HG02678 (cell line): ENCODE results near the gene DMD.
"Not testable (repeated sequence)": the region's sequence is repeated elsewhere in the genome, so short reads cannot be mapped to it uniquely, and the experiment has no call there.

Source experiments
- ATAC-seq: cut with Tn5 transposase; IDR thresholded peaks from one replicate; pipeline ENCODE4 v1.9.1; 2021; ENCODE audit warnings: mild to moderate bottlenecking, moderate library complexity; ENCODE audit not compliant: unreplicated experiment

Gene DMD

DNA sequence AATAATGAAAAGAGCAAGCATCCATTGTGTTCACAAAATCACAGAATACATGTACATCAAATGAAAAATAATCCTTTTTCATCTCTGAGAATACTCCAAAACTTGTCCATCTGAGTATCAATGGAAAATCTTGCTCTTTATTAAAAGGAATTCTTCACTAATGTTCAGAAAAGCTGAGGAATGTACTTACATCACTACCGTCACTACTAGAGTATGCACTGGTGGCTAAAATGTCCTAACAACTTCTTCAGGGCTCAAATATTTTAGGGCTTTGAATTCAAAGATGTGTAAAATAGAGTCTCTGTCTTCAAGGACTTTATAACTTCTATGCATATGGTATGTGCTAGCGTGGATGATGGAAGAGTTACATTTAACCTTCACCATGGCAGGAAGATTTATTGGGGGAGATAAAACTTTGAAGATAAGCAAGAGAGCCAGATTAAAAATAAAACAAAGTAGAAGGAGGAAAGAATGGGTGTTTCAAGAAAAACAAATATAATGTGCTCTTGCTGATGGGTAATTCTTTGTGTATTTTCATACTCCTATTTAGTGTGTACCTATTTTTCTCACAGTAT lies 55.1 kb downstream of the DMD start:
- ATAC-seq = no peak

DNA sequence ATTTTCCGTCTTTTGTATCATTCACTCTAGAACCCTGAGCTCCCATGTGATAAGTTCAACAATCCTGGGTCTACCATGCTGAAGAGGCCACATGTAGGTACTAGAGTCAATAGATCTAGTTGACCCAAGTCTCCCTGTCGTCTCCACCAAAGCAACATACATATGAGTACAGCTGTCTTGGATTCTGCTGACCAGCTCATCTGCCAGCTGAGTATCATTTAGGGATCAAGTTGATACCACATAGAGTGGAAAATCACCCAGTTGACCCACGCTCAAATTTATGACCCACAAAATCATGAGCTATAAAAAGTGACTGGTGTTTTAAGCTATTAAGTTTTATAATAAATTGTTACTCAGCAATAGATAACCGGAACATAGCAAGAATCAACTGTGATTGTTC lies 61.8 kb downstream of the DMD start:
- no peak for ATAC-seq

DNA sequence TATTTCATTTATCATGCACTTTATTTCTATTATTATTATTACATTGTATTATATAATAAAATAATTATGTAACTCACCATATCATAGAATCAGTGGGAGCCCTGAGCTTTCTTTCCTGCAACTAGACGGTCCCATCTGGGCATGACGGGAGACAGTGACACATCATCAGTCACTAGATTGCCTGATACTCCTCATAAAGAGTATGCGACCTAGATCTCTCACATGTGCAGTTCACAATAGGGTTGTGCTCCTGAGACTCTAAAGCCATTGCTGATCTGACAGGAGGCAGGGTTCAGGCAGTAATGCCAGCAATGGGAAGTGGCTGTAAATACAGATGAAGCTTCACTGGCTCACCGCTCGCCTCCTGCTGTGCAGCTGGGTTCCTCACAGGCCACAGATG lies 62.3 kb downstream of the DMD start:
- ATAC-seq = no peak

DNA sequence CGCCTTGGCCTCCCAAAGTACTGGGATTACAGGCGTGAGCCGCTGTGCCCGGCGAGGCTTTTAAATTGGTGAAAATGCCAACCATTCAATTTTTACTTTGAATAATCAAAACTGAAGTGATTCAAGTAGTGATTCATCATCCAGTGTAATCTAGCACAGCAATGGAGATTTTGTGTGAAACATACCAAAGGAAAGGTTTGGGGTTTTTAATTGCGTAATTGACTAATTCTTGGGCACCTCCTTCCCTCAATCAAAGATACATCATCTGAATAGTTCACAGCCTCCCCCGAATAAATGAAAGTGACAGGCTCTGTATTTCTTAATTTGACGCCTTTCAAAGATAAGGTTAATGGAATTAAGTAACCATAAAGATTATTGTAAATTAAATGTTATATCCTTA lies 69.0 kb downstream of the DMD start:
- ATAC-seq = no peak

DNA sequence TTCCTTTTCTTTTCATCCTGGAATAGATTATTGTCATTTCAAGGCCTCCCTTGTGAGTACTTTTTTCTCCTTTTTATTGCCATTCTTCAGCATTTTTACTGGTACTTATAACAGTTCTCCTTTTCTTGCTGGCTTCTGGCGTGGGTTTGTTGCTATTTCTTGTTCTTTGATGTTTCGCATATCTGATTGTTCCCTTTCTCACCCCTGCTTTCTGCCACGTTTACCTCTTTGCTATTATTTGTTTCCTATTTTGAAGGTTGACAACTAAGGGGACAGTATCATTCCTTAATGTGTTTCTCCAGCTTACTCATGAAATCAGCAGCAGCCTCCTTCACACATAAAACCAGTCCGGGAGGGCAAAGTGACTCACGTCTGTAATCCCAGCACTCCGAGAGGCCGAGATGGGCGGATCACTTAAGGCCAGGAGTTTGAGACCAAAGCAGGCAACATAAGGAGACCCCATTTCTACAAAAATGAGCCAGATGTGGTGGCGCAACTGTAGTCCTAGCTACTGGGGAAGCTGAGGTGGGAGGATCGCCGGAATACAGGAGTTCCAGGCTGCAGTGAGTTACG lies 72.6 kb downstream of the DMD start:
- no peak for ATAC-seq

DNA sequence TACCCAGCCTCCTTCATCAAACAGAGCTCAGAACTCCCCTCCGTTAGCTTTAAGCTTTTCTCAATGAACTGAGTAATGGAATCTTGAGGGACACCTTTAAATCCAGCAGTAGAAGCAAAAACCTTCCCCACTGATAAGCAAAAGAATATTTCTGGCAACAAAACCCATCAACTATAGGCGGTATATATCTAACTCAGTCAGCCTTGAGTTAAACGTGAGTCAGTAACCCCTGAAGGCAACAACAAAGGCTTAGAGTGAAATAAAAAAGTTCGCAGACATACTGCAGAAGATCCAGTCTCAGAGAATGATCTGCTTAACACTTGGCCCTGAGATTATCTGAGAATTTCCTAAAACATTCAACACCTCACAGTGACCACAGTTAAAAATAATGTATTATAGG lies 77.2 kb downstream of the DMD start:
- ATAC-seq = no peak

DNA sequence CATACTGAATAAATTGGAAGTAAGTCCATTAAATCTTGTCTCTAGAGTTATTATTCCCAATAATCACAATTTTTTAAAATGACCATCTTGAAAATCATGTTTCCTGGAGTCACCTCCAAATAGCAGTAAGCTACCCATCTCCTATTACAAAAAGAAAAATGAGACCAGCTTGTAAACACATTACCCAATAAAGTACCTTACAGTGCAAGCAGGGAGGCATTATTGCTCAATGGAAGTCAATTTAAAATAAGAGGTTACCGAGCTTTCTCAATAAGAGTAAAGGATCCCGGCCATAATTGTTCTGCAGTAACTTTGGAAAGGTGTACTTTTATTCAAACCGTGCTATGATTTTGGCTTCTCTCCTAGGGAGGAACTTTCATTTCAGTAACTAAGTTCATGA lies 78.0 kb downstream of the DMD start:
- ATAC-seq = no peak

DNA sequence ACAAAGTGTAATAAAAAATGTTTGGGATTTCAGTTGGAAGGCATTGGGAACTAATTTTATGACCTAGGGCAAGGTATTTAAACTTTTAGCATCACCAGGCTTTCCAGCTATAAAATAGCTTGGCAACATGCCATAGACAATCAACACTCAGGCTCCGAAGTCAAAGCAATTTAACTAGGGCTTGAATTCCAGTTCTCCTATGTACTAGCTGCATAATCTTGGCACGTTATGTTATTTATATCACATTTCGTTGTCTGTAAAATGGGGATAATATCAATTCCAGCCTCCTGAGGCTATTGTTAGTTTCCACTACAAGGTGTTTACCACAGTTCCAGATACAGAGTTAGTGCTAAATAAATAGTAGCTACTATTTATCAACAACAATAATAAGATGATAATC lies 78.8 kb downstream of the DMD start:
- no peak for ATAC-seq

DNA sequence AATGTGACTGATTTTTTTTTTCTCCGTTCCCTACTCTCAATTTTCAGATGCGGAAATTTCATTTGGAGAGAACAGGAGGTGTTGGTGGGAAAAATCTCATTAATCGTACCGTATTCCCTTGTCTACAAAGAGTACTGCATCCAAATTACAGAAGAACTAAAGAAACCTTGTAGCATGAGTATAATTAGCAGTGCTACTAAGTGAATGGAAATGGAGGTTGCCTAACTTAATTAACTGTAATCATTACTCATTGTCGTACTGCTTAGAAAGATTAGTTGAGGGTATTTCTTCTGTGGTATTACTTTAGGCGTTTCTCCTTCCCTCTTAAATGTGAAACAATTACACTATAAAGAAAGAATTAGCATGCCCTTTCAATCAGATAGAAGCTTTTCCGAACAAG lies 81.7 kb downstream of the DMD start:
- ATAC-seq = no peak

DNA sequence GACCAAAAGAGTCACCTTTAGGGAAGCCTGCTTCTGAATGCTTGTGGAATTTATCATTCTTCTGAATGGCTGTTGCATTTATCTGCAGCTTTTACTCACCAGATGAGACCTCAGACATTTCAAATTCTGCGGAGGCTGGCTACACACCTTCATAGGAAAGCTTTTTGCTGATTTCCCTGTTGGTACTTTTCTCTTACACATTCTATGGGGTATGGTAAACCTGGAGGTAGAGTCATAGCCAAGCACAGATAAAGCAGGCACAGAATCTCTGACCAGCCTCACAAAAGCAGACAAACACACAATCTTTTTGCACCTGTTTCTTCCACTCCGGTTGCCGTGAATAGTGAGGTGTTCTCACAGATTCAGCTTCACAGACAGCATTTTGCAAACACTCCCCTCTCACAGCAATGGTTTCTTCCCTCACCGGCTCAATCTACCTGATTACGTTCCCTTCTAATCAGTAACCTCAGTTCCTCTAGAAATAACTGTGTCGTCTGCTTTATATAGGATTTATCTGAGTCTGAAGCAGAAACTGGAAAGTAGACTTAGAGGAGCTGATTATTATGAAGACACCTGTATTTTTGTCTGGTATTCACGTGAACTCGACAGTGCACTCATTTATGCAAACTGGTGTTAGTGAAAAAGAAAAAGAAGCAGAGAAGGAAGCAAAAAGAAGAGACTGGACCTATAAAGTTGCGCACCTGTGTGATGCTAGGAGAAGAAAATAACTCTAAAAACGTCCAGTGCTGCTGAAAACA lies 83.1 kb downstream of the DMD start:
- ATAC-seq = no peak

DNA sequence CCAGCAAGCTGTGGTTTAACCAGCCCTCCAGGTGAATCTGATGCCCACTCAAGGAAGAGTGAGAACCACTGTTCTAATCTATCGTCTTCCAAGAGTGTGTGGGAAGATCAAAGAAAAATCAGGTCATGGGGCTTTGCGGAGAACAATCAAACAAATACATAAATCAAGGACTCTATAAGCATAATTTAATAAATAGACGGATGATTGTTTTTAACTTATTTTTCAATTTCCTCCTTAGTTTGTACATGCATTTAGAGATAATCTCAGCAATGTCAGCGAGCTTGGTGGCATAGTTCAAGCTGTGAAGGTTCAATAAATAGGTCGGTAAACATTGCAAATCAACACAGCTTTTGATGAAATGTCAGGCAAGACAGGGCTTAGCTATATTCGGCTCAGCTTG lies 84.9 kb downstream of the DMD start:
- no peak for ATAC-seq

DNA sequence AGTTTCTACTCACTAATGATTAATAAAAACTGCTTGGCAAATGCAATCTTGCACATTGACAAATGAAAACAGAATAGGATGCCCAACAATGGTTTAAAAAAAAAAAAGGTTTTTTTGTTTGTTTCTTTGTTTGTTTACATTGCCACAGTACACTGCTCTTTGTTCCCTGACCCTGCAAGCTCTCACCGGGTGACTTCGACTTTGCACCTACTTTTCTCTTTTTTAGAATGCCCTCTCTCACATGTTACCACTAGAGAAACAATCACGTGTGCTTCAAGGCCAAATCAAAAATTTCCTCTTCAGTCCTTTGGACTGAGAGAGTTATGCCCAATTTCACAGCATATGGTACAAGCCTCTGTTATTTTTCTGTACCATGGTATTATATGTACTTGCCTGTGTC lies 101.5 kb downstream of the DMD start:
- no peak for ATAC-seq

DNA sequence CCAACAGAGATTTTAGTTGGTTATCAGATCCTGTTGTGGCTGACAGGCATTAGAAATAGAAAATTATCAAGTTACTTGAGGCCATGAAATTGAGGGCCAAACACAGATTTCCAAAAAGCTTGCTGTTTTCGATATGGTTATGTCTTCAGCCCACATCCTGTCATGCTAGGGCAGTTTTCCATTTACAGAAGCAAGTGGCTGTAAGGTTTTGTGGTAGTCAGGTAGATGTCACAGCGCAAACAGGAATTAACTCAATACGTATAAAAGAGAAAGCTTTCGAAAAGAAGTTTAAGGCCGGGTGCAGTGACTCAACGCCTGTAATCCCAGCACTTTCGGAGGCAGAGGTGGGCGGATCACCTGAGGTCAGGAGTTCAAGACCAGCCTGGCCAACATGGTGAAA lies 104.6 kb downstream of the DMD start:
- no peak for ATAC-seq

DNA sequence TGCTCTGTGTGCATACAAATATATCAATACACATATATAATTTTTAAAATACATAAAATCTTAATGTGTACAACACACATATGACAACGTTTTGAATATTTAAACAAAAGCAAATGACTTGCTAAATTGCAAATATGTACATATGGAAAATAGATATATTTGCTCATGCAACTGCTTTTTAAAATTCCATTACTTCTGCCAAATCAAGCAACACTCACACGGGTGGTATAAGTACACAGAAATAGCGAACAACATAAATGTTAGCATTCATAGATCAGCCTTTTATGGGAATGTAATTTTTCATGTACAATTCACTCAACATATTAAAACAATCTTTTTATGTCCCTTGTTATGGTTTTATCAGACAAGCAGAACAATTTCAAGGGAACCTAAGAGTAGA lies 116.3 kb downstream of the DMD start:
- ATAC-seq = no peak

DNA sequence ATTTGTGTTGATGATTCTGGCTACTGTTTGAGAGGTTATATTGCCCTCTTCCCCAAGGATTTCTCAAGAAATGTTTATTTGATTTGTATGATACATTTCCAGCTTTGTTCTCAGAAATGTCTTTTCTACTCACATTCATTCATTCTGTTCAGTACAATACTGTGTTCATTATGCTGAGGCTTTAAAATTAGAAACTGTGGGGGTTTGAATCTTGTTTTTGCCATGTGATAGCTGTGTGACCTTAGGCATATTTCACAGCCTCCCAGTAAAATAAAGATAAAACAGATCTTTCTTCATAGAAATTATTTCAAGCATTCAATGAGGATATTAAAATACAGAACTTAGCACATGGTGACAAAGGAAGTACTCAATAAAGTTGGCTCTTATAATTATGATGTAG lies 123.9 kb downstream of the DMD start:
- no peak for ATAC-seq

DNA sequence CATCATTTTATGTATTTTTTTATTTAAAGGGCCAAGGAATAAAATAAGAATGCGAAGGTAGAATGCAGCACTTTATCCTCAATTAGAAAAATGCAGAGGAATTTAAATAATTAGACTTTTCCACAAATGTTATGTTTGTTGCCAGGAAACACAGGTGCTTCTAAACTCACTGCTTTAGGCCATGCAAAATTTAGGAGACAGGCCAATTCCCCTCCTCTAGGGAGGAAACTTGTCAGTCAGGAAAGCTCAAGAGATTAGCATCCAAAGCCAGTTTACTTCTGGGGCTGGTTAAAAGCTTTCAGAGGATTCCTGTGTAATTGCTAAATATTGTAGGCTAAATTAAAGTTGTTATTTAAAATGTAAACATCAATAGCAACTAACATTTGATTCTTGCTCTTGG lies 124.5 kb downstream of the DMD start:
- ATAC-seq = no peak

DNA sequence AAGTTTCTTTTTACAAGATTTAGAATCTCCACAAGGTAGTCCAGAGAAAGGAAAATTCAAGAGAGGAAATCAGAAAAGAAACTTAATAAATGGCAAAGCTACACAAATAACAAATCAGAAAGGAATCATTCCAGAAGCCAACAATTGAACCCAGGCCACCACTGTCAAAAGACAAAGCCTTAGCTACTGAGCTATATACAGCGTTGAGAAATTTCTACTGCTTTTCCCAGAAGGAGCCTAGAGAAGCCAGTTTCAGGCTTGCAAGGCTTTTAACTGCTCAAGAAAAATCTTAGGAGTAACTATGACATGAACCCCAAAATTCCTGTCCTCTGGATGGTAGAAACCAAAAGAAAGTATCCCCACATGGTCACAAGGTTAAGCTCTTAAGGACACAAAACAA lies 129.0 kb downstream of the DMD start:
- ATAC-seq = no peak

DNA sequence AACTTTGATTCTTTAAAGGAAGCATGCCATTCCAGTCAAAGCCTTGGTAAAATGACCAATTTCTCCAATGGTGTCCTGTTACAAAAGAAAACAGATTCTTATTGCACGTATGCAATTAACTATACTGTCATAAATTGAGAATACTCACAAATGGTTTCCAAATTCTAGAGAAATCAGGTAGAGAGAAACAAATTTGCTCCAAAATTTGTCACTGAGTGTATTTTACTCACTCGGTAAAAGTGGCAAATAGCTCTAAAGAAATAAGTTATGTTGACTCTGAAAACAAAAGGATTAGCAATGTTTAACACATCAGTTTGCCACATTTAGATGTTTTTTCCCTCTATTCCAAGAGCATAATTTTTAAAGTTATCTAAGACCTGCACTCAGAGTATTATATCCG lies 133.1 kb downstream of the DMD start:
- no peak for ATAC-seq

DNA sequence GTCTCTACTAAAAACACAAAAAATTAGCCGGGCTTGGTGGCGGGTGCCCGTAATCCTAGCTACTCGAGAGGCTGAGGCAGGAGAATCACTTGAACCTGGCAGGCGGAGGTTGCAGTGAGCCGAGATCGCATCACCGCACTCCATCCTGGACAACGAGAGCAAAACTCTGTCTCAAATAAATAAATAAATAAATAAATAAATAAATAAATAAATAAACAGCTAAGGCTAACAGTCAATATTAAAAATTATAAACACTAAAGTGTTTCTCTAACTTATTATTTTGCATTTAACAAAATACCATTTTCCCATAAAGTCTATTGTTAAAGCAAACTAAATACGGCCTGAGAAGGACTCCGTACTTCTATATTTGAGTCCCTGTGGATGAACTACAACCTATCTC lies 137.7 kb downstream of the DMD start:
- ATAC-seq = not testable (repeated sequence)

DNA sequence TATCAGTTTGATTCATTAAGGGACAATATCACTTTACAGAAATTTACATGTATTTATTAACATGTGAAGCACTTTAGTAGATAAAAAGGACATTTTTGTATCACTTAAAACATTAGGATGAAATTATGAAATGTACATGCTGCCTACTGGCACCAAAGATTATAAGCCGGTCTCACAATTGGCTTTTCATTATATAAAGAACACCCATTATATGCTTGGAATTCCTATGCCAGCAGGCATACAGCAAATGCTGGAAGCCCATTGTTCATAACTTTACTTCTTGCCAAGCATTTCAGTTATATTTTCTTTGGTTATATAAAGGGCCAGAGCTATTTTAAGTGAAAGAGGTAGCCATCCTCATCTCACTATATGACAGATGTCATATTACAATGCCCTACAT lies 145.9 kb downstream of the DMD start:
- no peak for ATAC-seq

DNA sequence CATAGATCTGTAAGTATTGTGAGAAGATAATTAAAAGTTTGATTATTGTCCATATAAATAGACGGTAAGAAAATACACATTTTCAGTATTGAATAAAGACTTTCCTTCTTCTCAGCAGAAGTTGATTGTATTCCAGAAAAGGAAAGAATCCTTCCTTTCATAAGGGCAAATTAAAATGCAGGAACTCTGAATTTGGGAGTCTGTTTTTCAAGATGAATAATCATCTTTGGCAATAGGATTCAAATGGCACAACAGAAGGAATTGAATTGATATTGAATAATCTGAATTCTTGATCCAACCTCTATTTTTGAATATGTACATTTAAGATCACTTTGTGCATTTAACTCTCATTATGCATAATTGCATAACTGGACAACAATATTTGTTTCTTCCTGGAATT lies 149.3 kb downstream of the DMD start:
- no peak for ATAC-seq

DNA sequence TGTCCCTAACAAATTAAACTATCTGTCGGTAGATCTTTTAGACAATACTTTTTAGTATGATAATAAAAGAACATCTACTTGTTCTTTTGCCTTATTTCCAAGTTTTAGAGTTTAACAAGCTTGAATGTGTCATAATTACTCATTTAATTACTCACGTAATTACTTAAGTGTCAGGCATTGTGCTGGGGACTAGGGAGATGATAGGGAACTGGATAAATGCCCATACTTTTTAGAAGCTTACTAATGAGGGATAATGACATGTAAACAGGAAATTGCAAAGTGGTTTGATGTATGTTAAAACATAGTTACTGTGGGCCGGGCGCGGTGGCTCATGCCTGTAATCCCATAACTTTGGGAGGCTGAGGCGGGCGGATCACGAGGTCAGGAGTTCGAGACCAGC lies 158.3 kb downstream of the DMD start:
- no peak for ATAC-seq

DNA sequence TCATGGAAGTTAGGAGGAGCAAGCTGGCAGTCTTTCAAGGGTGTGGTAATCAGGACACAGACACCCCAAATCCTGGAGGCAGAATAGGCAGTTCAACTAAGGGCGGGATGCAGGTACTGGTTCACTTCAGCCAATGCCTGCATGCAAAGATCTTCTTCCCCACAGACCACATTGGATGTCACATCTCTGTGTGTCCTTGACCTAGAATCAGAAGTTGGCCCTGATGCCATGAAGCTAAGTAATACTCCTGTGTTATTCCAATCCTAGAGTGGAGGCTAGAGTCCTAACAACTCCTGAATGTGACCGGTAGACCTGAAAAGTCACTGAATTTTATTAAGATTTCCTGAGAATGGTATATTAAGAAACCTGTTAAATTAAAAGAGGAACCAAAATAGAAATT lies 165.5 kb downstream of the DMD start:
- no peak for ATAC-seq
